GM12878 (cell line): ENCODE results near the gene TRPV3.

Experiments
- ATF3 ChIP-seq: IDR thresholded peaks from 2 replicates; pipeline ENCODE4 v1.6.1; 2011; ENCODE audit warnings: low read depth, mild to moderate bottlenecking, low read length, moderate library complexity, borderline replicate concordance; ENCODE audit errors: extremely low read depth
- BHLHE40 ChIP-seq, 2 experiments: fragments of 450-650 bp in 1 of 2; IDR thresholded peaks; 2 replicates each; pipeline ENCODE4 v1.6.1; 2011 to 2017; ENCODE audit warnings: low read depth in 2 of 2, borderline replicate concordance in 1 of 2, improper control_type of control experiment in 1 of 2, low read length in 1 of 2, mild to moderate bottlenecking in 1 of 2
- CTCF ChIP-seq, 3 experiments: IDR thresholded peaks in 2 of 3; conservative IDR thresholded peaks in 1 of 3; 2 replicates each; pipeline ENCODE4 v1.5.1; 2011; ENCODE audit warnings: low read depth in 3 of 3, low read length in 3 of 3, mild to moderate bottlenecking in 3 of 3, control low read depth in 2 of 3, moderate library complexity in 2 of 3, inconsistent platforms in 1 of 3, mixed read lengths in 1 of 3; ENCODE audit not compliant: control insufficient read depth in 2 of 3, insufficient read depth in 1 of 3; ENCODE audit errors: extremely low read depth in 1 of 3
- E4F1 ChIP-seq: fragments of 450-650 bp; IDR thresholded peaks from 2 replicates; pipeline ENCODE4 v1.6.1; 2018; ENCODE audit warnings: borderline replicate concordance, mild to moderate bottlenecking; ENCODE audit not compliant: partially characterized antibody
- JUNB ChIP-seq: IDR thresholded peaks from 2 replicates; pipeline ENCODE4 v1.6.1; 2016; ENCODE audit warnings: antibody characterized with exemption, mild to moderate bottlenecking
- SP1 ChIP-seq: IDR thresholded peaks from one replicate; pipeline ENCODE4 v1.6.1; 2011; ENCODE audit warnings: low read depth, low read length
- SUZ12 ChIP-seq: fragments of 200-600 bp; sonication (generic); IDR thresholded peaks from one replicate; pipeline ENCODE4 v1.6.1; 2018; ENCODE audit warnings: antibody characterized with exemption, mild to moderate bottlenecking; ENCODE audit not compliant: unreplicated experiment
- ZBTB33 ChIP-seq: fragments of 450-650 bp; IDR thresholded peaks from 2 replicates; pipeline ENCODE4 v1.6.1; 2017; ENCODE audit warnings: mild to moderate bottlenecking

- TF ChIP-seq ATF3 (no peak), SUZ12 (no peak), ZBTB33 (no peak), E4F1 (no peak), JUNB (no peak), CTCF (IDR thresholded peaks at IDR 0.05 in 2 of 3, conservative IDR thresholded peaks at IDR 0.05 in 1 of 3; ENCODE audit: control insufficient read depth in 2 of 3, extremely low read depth in 1 of 3, insufficient read depth in 1 of 3, low read depth in 3 of 3, low read length in 3 of 3) (no peak), BHLHE40 (IDR thresholded peaks at IDR 0.05; ENCODE audit: borderline replicate concordance in 1 of 2, low read depth in 2 of 2, low read length in 1 of 2) (no peak), SP1 (no peak)
These were observed 72.0 kb downstream of the TRPV3 start for GRCh38 chr17:3485481-3486068.
